HEK293 (cell line): Measurements from ENCODE around the gene UBR1.

Experiments
- CTCF ChIA-PET: fragments of 350-600 bp; formaldehyde crosslinking; extraction: SDS; loops from one replicate; lab custom pipeline; 2021; ENCODE audit warnings: antibody characterized with exemption; lab: Yijun Ruan, JAX
- POLR2A ChIA-PET: fragments of 300-600 bp; formaldehyde crosslinking; extraction: SDS; loops from one replicate; lab custom pipeline; 2020; ENCODE audit warnings: antibody characterized with exemption, inconsistent platforms; lab: Yijun Ruan, JAX
- H3K27ac ChIP-seq: fragments of 200-500 bp; sonication (Bioruptor generic); 2 replicates; pipeline ENCODE4 v1.5.1; 2014; ENCODE audit warnings: low read depth, low read length, control low read depth, inconsistent platforms; ENCODE audit errors: extremely low read depth
- H3K36me3 ChIP-seq, 2 experiments: fragments of 200-500 bp in 1 of 2; sonication (Bioruptor generic) in 1 of 2; 1 replicate in 1 of 2; 2 replicates in 1 of 2; pipeline ENCODE4 v1.5.1; 2014 to 2017; ENCODE audit warnings: inconsistent platforms in 2 of 2, low read length in 2 of 2; ENCODE audit not compliant: control insufficient read depth in 2 of 2, insufficient read depth in 1 of 2
- H3K4me1 ChIP-seq: fragments of 200-500 bp; sonication (Bioruptor generic); 2 replicates; pipeline ENCODE4 v1.5.1; 2014; ENCODE audit warnings: mild to moderate bottlenecking, low read length, inconsistent platforms; ENCODE audit not compliant: control insufficient read depth, insufficient read depth
- H3K4me3 ChIP-seq: 2 replicates; pipeline ENCODE4 v1.5.1; 2011; ENCODE audit warnings: low read depth, mild to moderate bottlenecking, control low read depth, low read length, moderate library complexity
- H3K9me3 ChIP-seq: fragments of 200-500 bp; sonication (Bioruptor generic); 2 replicates; pipeline ENCODE4 v1.5.1; 2014; ENCODE audit warnings: low read depth, low read length, inconsistent platforms; ENCODE audit not compliant: control insufficient read depth, insufficient read depth
- BCL11B ChIP-seq: fragments of 450-650 bp; formaldehyde crosslinking; IDR thresholded peaks from 2 replicates; pipeline ENCODE4 v1.5.1; 2016; ENCODE audit warnings: low read depth, missing biosample characterization, missing genetic modification characterization
- BCL6B ChIP-seq: fragments of 450-650 bp; formaldehyde crosslinking; IDR thresholded peaks from 2 replicates; pipeline ENCODE4 v1.5.1; 2017; ENCODE audit warnings: missing biosample characterization, missing genetic modification characterization
- PATZ1 ChIP-seq: fragments of 450-650 bp; formaldehyde crosslinking; IDR thresholded peaks from 2 replicates; pipeline ENCODE4 v1.5.1; 2016; ENCODE audit warnings: missing biosample characterization, missing genetic modification characterization
- RBAK ChIP-seq: fragments of 450-650 bp; formaldehyde crosslinking; IDR thresholded peaks from 2 replicates; pipeline ENCODE4 v1.5.1; 2016; ENCODE audit warnings: missing biosample characterization, missing genetic modification characterization
- YY1 ChIP-seq: fragments of 450-650 bp; formaldehyde crosslinking; IDR thresholded peaks from 2 replicates; pipeline ENCODE4 v1.5.1; 2018; ENCODE audit warnings: missing biosample characterization, missing genetic modification characterization
- ZBTB49 ChIP-seq: fragments of 450-650 bp; formaldehyde crosslinking; IDR thresholded peaks from 2 replicates; pipeline ENCODE4 v1.5.1; 2016; ENCODE audit warnings: missing biosample characterization, missing genetic modification characterization, low read depth
- ZBTB6 ChIP-seq: fragments of 450-650 bp; formaldehyde crosslinking; IDR thresholded peaks from 2 replicates; pipeline ENCODE4 v1.5.1; 2017; ENCODE audit warnings: missing biosample characterization, missing genetic modification characterization
- ZEB2 ChIP-seq: fragments of 450-650 bp; formaldehyde crosslinking; IDR thresholded peaks from 2 replicates; pipeline ENCODE4 v1.5.1; 2016; ENCODE audit warnings: missing biosample characterization, missing genetic modification characterization
- ZNF157 ChIP-seq: fragments of 450-650 bp; formaldehyde crosslinking; IDR thresholded peaks from 2 replicates; pipeline ENCODE4 v1.5.1; 2016; ENCODE audit warnings: missing biosample characterization, missing genetic modification characterization
- ZNF18 ChIP-seq: fragments of 450-650 bp; formaldehyde crosslinking; IDR thresholded peaks from 2 replicates; pipeline ENCODE4 v1.5.1; 2016; ENCODE audit warnings: missing biosample characterization, missing genetic modification characterization
- ZNF221 ChIP-seq: fragments of 450-650 bp; formaldehyde crosslinking; IDR thresholded peaks from 2 replicates; pipeline ENCODE4 v1.5.1; 2017; ENCODE audit warnings: missing biosample characterization, missing genetic modification characterization, borderline replicate concordance
- ZNF473 ChIP-seq: fragments of 450-650 bp; formaldehyde crosslinking; IDR thresholded peaks from 2 replicates; pipeline ENCODE4 v1.5.1; 2017; ENCODE audit warnings: missing biosample characterization, missing genetic modification characterization
- ZNF488 ChIP-seq: fragments of 450-650 bp; formaldehyde crosslinking; IDR thresholded peaks from 2 replicates; pipeline ENCODE4 v1.5.1; 2016; ENCODE audit warnings: missing biosample characterization, missing genetic modification characterization
- ZNF514 ChIP-seq: fragments of 450-650 bp; formaldehyde crosslinking; IDR thresholded peaks from 2 replicates; pipeline ENCODE4 v1.5.1; 2016; ENCODE audit warnings: missing biosample characterization, missing genetic modification characterization
- ZNF596 ChIP-seq: fragments of 450-650 bp; IDR thresholded peaks from 2 replicates; pipeline ENCODE4 v1.5.0; 2018; ENCODE audit warnings: missing biosample characterization, mild to moderate bottlenecking, missing genetic modification characterization, moderate library complexity
- ZNF629 ChIP-seq: fragments of 450-650 bp; formaldehyde crosslinking; IDR thresholded peaks from 2 replicates; pipeline ENCODE4 v1.5.1; 2017; ENCODE audit warnings: missing biosample characterization, missing genetic modification characterization
- ZNF704 ChIP-seq: fragments of 450-650 bp; formaldehyde crosslinking; IDR thresholded peaks from 2 replicates; pipeline ENCODE4 v1.5.1; 2016; ENCODE audit warnings: missing biosample characterization, missing genetic modification characterization
- ZNF777 ChIP-seq: fragments of 450-650 bp; formaldehyde crosslinking; IDR thresholded peaks from 2 replicates; pipeline ENCODE4 v1.5.1; 2017; ENCODE audit warnings: missing biosample characterization, missing genetic modification characterization, borderline replicate concordance
- ZNF792 ChIP-seq: fragments of 450-650 bp; formaldehyde crosslinking; IDR thresholded peaks from 2 replicates; pipeline ENCODE4 v1.5.1; 2016; ENCODE audit warnings: missing biosample characterization, missing genetic modification characterization

UBR1 gene

GRCh38 chr15:43009206-43009605 is 96.6 kb downstream of the UBR1 start:
- H3K9me3 ChIP-seq, result no peaks in the 10 kb centered on the region
- CTCF ChIA-PET, result no interaction called here
- H3K27ac ChIP-seq, result no peak overlapping the region
- no peaks in the 10 kb centered on the region for H3K4me1 ChIP-seq
- TF ChIP-seq ZNF473 (tag by site-specific recombination) (no peak), ZEB2 (tag by site-specific recombination) (no peak)
- peaks cover 4 to 56% of the 10 kb centered on the region in 2 experiments; a peak in 2 of 3 replicates for H3K36me3 ChIP-seq
- H3K4me3 ChIP-seq, result no peak overlapping the region
- POLR2A ChIA-PET, result no interaction called here

- Histone ChIP-seq H3K9me3 (no peaks in the 10 kb centered on the region), H3K4me1 (no peaks in the 10 kb centered on the region), H3K27ac (no peak overlapping the region), H3K4me3 (no peak overlapping the region), H3K36me3 (peaks cover 8 to 60% of the 10 kb centered on the region in 2 experiments; a peak in 2 of 3 replicates)
- ChIA-PET POLR2A (no interaction called here), CTCF (no interaction called here)
- TF ChIP-seq RBAK (tag by site-specific recombination) (no peak), ZNF514 (tag by site-specific recombination) (no peak), ZNF777 (tag by site-specific recombination) (no peak), BCL6B (no peak), ZBTB49 (tag by site-specific recombination) (no peak), ZNF704 (no peak), ZNF596 (tag by site-specific recombination) (no peak), ZEB2 (tag by site-specific recombination) (no peak), BCL11B (tag by site-specific recombination) (no peak), ZNF792 (no peak), ZNF473 (tag by site-specific recombination) (no peak), ZBTB6 (tag by site-specific recombination) (no peak)
Observed at GRCh38 chr15:43008150-43008549, 97.7 kb downstream of the UBR1 start.

GRCh38 chr15:43007551-43007950 is 98.3 kb downstream of the UBR1 start:
- H3K4me3 ChIP-seq, result no peak overlapping the region
- CTCF ChIA-PET, result interaction anchor here (0.6 kb wide), 1 partner anchor 203 kb away, joined by 5 read pairs; no protein-coding TSS in a partner anchor
- H3K9me3 ChIP-seq, result no peaks in the 10 kb centered on the region
- POLR2A ChIA-PET, result no interaction called here
- no peaks in the 10 kb centered on the region for H3K4me1 ChIP-seq
- H3K27ac ChIP-seq, result no peak overlapping the region
- peaks cover 8 to 58% of the 10 kb centered on the region in 2 experiments; a peak in 2 of 3 replicates for H3K36me3 ChIP-seq
- TF ChIP-seq YY1 (tag by site-specific recombination) (no peak), ZNF157 (tag by site-specific recombination) (no peak), ZNF221 (no peak), ZNF18 (tag by site-specific recombination) (no peak), ZNF629 (tag by site-specific recombination) (no peak), ZNF488 (tag by site-specific recombination) (no peak), BCL6B (no peak), PATZ1 (tag by site-specific recombination) (no peak)
